ENCODE measurements around the gene EFNB1. TPM values are rescaled to one million over a fixed set of nuclear protein-coding genes. Genes with fewer than 3 reads are reported as not detected.

The EFNB1 gene
- total and polyA plus RNA-seq, 9 of the 15 experiments (the other 6 are each of a cell fraction or from before 2014, with no cell fraction given), result 0.01 to 2.1 (median 0.99) TPM; not detected in 1

DNA sequence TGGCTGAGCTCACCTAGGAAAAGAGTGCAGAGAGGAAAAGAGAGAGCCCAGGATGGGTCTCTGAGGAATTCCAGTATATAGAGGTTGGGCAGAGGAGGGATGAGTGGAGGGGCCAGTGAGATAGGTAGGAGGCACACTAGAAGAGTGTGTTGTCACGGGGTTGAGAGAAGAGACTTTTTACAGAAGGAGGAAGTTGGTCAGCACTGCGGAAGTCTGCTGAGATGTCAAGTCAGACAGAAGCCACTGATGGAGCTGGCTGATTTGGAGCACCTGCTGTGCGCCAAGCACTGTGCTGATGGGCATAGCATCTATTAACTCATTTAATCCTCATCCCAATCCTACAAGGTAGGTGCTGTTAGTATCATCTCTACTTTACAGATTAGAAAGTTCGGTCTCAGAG is 60.4 kb downstream of the EFNB1 start:
- no peak for FAIRE-seq
- CTCF ChIA-PET (ENCODE audit: low intra/inter-chr PET ratio), result no interaction called here

More for the DNA sequence above, 60.4 kb downstream of the EFNB1 start:
- TF ChIP-seq, protein P1, sequence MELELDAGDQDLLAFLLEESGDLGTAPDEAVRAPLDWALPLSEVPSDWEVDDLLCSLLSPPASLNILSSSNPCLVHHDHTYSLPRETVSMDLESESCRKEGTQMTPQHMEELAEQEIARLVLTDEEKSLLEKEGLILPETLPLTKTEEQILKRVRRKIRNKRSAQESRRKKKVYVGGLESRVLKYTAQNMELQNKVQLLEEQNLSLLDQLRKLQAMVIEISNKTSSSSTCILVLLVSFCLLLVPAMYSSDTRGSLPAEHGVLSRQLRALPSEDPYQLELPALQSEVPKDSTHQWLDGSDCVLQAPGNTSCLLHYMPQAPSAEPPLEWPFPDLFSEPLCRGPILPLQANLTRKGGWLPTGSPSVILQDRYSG (tag; conservative IDR thresholded peaks at IDR 0.05; ENCODE audit: low read depth), result no peak
- TF ChIP-seq KDM2B (CRISPR knock-in tag; IDR thresholded peaks at IDR 0.05) (no peak), EP400 (IDR thresholded peaks at IDR 0.05) (no peak), TAF7 (tag; IDR thresholded peaks at IDR 0.05) (no peak), MCM5 (IDR thresholded peaks at IDR 0.05; ENCODE audit: low read depth) (no peak), BHLHE40 (IDR thresholded peaks at IDR 0.05; ENCODE audit: low read length) (no peak), WHSC1 (IDR thresholded peaks at IDR 0.05; ENCODE audit: low read length) (no peak), ZBED1 (IDR thresholded peaks at IDR 0.05) (no peak), SUPT5H (IDR thresholded peaks at IDR 0.05) (no peak), COPS2 (conservative IDR thresholded peaks at IDR 0.05) (no peak), ZNF316 (IDR thresholded peaks at IDR 0.05) (no peak), RFX5 (IDR thresholded peaks at IDR 0.05; ENCODE audit: low read depth, low read length) (no peak), E2F3 (CRISPR knock-in tag; IDR thresholded peaks at IDR 0.05) (no peak)
- Histone ChIP-seq H3K27ac (ENCODE audit: extremely low read depth, low read depth, low read length) (no peak overlapping the region), H3K36me3 (ENCODE audit: control insufficient read depth, insufficient read depth, low read length) (no peaks in the 10 kb centered on the region), H3K9ac (ENCODE audit: insufficient read depth in 1 of 2, low read depth in 2 of 2, low read length in 2 of 2) (no peak overlapping the region), H3K79me2 (ENCODE audit: control insufficient read depth, insufficient read depth, low read length) (no peaks in the 10 kb centered on the region), H3K27me3 (ENCODE audit: control insufficient read depth in 2 of 2, insufficient read depth in 2 of 2, low read length in 2 of 2) (peaks cover 0 to 19% of the 10 kb centered on the region in 2 experiments; a peak in 2 of 5 replicates), H4K20me1 (replicated peaks; ENCODE audit: control insufficient read depth, insufficient read depth, low read length) (0 out of 2 replicates have a peak, but pooled peaks cover 4% of the 10 kb centered on the region), H3K4me2 (ENCODE audit: insufficient read depth, low read length) (no peak overlapping the region), H3K9me1 (ENCODE audit: control insufficient read depth, insufficient read depth, low read length) (no peaks in the 10 kb centered on the region), H3K9me3 (replicated peaks; ENCODE audit: control insufficient read depth, insufficient read depth, low read depth, low read length) (no peaks in the 10 kb centered on the region), H3K4me3 (no peak overlapping the region), H2AFZ (ENCODE audit: low read depth, low read length) (no peak overlapping the region), H3K4me1 (replicated peaks in 1 of 2; ENCODE audit: control insufficient read depth in 2 of 2, insufficient read depth in 2 of 2, low read length in 2 of 2) (peaks cover 0 to 2% of the 10 kb centered on the region in 2 experiments; a peak in 1 of 5 replicates)
- 0% methylated on average over 4 of the region's 4 CpGs for WGBS (ENCODE audit: insufficient coverage, low coverage, missing lambda C conversion rate)
- POLR2A ChIA-PET, result interaction anchor here (0.6 kb wide), 1 partner anchor 51 kb away, joined by 3 read pairs; no protein-coding TSS in a partner anchor
- ATAC-seq, result no peak
- BruUV-seq (replicated peaks), result no TSS peak
- no peak for DNase-seq (ENCODE audit: extremely low read depth in 1 of 4, low spot score in 3 of 4)
- intact Hi-C loops (cut with micrococcal nuclease) (no loop called here), in situ Hi-C loops (cut with MboI) (no loop called here)

Other genes with a start within 250 kb of the EFNB1 start
- 19.9 and 27.1 TPM in 2 replicates for gene STARD8, start 181.4 kb upstream of the EFNB1 start, total RNA-seq (2014; rRNA removed)
- gene STARD8, start 181.4 kb upstream of the EFNB1 start, total RNA-seq (2014; rRNA removed; fragmentation: Illumina TruSeq; extraction: Trizol), result 8.0 and 9.1 TPM in 2 replicates
- 8.5 and 9.2 TPM in 2 replicates for gene STARD8, start 181.4 kb upstream of the EFNB1 start, total RNA-seq (2015; rRNA removed; fragmentation: Illumina TruSeq; extraction: Trizol)
- 30.2 and 35.0 TPM in 2 replicates for gene STARD8, start 181.4 kb upstream of the EFNB1 start, total RNA-seq (2021)
- gene STARD8, start 181.4 kb upstream of the EFNB1 start, polyA plus RNA-seq (2011; rRNA removed), result 18.6 and 20.1 TPM in 2 replicates
- 15.9 and 21.4 TPM in 2 replicates for gene STARD8, start 181.4 kb upstream of the EFNB1 start, polyA plus RNA-seq (2014; fragmentation: Illumina TruSeq; extraction: Trizol)
- 1 to 10 TPM; 1.6 to 1.9 TPM for gene STARD8, start 181.4 kb upstream of the EFNB1 start, polyA plus RNA-seq (2014; fragmentation: Nextera tagmentation; extraction: Ambion mirVana)
- 17.7 and 18.4 TPM in 2 replicates for gene STARD8, start 181.4 kb upstream of the EFNB1 start, polyA plus RNA-seq (2014; rRNA removed)

Data from K562 (cell line).